GM18520 (cell line): Measurements from ENCODE around the gene SELENOO.

Source experiments
- ATAC-seq: cut with Tn5 transposase; IDR thresholded peaks from one replicate; pipeline ENCODE4 v1.9.1; 2021; ENCODE audit not compliant: unreplicated experiment

Gene SELENOO

GRCh38 chr22:50251477-50252081 lies 50.8 kb downstream of the SELENOO start:
- ATAC-seq, result no peak

GRCh38 chr22:50252082-50253045 lies 51.6 kb downstream of the SELENOO start:
- no peak for ATAC-seq

DNA sequence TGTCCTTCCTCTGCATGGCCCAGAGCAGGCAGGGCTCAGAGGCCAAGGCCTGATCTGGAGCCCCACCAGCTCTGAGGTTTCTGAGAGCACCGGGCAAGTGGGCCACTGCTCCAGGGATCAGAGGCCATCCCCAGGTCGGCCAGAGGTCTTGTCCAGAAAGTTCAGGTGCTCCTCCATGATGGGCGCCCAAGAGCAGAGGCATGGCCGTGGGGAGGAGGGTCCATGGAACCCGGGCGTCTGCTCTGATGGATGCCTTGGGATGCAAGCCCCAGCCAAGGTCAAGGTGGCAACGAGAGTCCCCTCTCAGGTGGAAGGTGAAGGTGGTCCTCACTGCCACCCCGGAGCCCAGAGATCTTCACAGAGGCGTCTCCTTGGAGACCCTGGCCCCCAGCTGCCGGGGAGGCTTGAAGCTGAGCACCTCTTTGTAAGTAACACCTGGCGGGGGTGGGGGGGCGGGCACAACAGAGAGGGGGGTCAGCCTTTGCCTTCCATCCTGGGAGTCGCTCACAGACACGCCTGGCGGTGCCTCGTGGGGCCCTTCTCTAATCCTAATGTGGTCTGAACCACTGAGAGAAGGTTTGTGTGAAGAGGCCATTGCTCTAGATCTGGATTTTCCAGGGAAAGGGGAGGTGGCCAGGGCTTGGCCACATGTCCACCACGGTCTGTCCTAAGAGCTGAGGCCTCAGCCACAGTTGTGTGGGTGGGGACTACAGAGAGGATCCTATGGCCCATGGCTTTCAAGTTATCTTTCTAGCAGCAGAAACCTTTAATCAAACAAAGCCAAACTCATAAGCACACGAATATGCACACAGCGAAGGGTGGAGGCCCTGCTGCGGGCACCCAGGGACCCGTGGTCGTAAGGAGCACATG lies 52.5 kb downstream of the SELENOO start:
- no peak for ATAC-seq

- no peak for ATAC-seq
Observed at GRCh38 chr22:50253941-50254340, 53.1 kb downstream of the SELENOO start.

DNA sequence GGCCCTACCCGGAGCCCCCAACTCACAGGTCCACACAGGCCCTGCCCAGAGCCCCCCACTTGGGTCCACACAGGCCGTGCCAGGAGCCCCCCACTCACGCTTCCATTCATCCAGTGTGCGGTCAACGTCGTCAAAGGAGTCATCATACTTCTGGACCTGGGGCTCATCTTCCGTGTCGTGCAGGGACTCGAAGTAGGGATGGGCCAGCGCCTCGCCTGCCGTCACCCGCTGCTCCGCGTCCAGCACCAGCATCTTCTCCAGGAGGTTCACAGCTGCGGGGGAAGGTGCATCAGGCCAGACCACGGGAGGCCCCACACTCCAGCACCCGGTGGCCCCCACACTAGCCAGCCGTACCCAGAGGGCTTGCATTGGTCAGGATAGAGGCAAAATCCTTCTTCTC lies 54.3 kb downstream of the SELENOO start:
- no peak for ATAC-seq

GRCh38 chr22:50255607-50256006 lies 54.8 kb downstream of the SELENOO start:
- ATAC-seq, result no peak

DNA sequence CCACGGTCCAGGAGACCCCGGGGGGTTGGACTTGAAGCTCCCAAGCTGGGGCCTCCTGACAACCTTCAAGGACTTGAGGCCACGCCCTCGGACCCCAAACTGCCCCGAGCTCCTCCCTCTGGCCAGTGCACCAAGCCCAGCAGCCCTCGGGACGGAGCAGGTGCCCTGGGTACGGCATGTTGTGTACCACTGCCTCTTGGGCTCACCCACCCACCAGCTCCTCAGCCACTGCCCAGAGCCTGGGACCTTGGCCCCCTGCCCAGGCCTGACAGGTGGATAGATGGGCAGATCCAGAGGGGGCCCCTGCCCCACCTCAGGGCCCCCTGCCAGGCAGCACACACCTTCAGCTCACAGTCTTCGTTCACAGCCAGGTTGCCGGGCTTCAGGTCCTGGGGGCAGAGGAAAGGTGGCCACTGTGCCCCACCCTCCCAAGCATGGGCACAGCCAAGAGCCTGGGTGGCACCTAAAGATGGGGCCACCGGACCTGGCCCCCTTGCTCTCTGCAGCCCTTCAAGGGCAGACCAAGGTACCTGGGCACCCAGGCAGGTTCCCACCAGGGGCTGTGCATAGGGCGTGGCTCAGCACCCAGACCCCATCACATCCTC lies 55.5 kb downstream of the SELENOO start:
- ATAC-seq, result no peak

DNA sequence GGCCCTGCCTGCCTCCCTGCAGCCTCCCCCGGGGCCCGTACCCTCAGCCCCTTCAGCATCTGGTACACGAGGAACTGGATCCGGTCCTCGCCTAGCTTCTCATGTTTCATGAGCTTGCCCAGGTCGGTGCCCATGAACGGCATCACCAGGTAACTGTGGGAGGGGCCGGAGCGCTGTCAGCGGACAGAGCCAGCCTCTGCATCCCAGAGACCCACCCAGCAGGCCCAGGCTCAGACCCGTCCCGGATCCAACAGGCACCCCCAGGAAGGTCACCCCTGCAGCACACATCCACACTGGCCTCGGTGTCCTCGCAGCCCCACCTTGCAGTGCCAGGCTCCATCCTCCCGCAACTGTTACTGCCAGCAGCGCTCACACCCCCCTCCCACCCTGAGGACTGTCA lies 56.2 kb downstream of the SELENOO start:
- no peak for ATAC-seq

DNA sequence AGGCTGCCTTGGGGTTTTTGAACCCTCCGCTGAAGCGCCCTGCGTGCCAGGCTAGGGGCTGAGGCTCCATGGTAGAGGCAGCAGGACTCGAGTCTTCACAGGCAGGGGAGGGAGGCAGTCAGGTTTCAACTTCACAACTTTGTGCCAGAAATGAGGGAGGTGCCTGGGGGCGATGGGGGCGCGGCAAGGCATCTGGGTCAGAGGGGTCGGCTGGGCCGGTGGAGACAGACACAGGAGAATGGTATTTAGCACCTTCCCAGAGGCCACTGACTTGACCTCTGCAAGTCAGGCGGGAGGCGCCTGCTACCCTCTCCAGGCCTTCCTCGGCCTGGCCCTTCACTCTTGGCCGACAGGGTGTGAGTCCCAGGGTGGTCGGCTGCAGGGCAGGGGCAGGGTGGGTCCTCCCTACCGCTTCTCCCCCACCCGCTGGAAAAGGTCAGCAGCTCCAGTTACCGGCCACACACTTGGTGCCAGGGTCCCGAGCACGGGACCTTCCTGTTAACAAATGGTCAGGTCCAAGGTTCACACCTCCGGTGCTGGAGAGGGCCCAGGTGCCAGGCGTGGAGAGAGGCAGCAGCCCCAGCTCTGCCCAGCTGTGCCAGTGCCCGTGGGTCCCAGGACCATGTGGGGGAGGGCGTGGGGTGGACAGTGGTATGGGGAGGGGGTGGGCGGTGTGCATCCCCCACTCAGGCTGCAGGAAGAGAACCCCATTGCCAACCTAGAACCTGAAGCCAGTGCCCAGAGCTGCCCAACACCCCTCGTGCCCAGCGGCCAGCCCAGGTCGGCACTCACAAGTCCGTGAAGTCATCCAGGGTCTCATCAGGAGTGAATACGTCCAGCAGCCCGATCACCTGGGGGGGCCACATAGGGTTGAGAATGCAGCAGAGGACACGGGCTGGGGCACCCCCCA lies 56.9 kb downstream of the SELENOO start:
- no peak for ATAC-seq

DNA sequence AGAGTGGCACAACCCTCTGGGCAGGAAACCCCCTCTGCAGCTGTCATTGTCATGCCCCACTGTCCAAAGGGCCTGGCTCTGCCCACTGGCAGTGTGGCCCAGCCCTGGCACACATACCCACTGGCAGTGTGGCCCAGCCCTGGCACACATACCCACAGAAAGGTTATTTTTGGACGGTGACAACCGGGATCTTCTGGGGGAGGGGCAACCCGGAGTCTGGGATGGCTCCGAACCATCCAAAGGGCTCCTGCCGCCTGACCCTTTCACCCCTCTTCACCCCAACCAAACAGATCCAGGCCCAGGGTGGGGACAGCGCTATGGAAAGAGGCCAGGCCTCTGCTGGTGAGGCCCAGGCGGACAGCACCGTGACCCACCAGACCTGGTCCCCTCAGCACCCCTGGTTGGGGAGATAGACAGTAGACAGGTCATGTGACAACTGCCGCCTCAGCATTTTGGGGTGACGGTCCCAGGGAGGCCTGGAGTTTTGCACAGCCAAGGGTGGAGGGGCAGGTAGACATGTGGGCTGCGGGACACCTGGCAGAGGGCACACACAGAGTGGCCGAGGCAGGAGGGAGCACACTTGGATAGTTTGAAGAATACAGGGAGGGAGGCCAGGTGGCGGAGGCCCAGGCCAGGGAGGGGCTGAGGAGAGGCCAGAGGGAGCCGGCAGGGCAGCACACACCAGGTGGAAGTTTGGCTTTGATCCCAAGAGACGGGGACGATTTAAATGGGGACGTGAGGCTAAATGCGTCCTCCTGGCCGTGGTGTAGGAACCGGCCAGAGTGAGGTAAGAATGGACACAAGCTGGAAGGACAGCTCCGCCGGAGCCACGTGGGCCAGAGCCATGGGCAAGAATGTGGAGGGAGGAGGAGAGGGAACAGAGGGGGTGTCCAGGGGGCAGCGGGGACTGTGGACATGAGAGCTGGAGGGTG lies 57.8 kb downstream of the SELENOO start:
- no peak for ATAC-seq

DNA sequence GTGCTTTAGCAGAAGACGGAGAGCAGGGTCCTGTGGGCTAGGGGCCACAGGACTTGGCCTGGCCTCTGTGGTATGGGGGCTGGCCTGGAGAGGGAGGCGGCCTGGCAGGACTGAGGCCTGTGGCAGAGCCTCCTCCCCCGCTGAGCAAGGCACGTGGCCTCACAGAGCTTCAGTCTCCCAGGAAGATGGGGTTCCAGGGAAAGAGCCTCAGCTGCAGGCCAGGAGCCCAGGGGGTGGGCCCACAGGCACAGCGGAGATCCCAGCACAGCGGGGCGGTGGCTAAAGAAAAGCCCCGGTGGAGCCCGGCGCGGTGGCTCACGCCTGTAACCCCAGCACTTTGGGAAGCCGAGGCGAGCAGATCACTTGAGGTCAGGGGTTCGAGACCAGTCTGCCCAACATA lies 58.5 kb downstream of the SELENOO start:
- ATAC-seq, result no peak

- ATAC-seq, result no peak
Observed at GRCh38 chr22:50260434-50260800, 59.6 kb downstream of the SELENOO start.

DNA sequence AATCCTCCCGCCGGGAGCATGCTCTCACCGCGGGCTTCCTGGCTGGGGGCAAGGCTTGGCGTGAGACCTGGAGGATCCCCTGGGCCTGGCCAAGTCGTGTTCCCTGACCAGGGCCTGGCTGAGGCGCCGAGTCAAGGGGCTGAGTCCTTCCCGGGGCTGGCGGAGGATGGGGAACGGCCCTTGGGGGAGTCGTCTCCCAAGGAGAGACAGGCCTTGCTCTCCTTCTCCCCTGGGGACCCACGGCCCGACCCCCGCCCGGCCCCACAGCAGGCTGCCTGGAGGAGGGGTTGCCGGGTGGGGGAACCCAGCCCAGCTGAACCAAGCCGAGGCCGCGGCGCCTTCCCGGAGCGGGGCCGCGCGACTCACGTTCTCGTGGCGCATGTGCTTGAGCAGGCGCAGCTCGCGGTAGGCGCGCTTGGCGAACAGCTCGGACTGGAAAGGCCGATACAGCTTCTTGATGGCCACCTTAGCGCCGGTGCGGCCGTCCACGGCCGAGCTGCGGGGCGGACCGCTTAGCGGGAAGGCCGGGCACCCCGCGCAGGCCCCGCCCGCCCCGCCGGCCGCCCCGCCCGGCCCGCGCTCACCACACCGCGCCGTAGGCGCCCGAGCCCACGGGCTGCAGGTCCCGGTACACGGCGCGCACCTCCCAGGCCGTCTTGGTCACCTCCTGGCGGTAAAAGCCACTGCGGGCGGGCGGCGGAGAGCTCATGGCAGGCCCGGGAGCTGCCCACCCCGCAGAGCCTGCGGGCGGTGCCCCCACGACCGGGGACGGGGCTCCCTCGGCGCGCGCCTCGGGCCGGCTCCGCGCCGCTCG lies 60.2 kb downstream of the SELENOO start:
- no peak for ATAC-seq

GRCh38 chr22:50261615-50262459 lies 61.0 kb downstream of the SELENOO start, which contains the start of gene MAPK12:
Gene MAPK12, minus strand, starts transcription at chr22:50261683. Its CDS starts 174 bp downstream, at chr22:50261509.
- no peak for ATAC-seq

- ATAC-seq, result no peak
Observed at GRCh38 chr22:50262460-50262911, 61.7 kb downstream of the SELENOO start.

DNA sequence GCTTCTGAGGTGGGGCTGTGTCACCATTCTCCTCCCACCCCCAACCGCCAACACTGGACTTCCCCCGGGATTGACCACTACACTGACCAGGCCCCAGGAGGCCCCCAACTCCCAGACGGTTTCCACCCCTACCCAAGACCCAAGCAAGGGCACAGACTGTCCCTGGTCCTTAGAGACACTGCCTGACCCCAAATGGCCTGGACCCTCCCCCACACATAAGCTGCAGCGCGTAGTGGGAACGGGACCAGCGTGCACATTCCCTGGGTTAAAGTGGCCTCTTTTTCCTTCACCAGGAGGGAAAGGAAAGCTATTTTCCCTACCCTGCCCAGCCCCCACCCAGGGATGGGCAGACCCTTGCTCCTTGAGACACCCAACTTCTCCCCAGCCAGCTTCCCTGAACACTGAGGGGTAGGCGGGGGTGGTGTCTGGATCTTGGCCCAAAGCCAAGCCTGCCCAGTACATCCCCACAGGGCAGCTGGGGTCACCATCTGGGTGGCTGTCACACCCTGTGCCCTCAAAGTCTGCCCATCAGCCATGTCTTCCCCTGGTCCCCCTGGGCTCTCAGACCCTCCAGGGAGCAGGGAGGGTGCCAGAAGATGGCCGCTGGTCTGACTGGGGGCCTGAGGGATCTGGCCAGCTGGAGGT lies 62.3 kb downstream of the SELENOO start:
- ATAC-seq, result no peak
